Parathyroid adenoma (tissue), 2 donors: ENCODE measurements around the gene RNU5B-1.

Experiments used
- H2AFZ ChIP-seq: fragments of 300-600 bp; sonication (generic); one replicate; pipeline ENCODE4 v1.7.0; 2017; ENCODE audit warnings: antibody characterized with exemption, mild to moderate bottlenecking
- H3K27ac ChIP-seq: fragments of 300-600 bp; sonication (generic); one replicate; pipeline ENCODE4 v1.7.0; 2017
- H3K27me3 ChIP-seq: fragments of 300-600 bp; sonication (generic); one replicate; pipeline ENCODE4 v1.7.0; 2017; ENCODE audit warnings: low read length; ENCODE audit not compliant: control insufficient read depth, insufficient read depth
- H3K36me3 ChIP-seq: fragments of 300-600 bp; sonication (generic); one replicate; pipeline ENCODE4 v1.7.0; 2017; ENCODE audit warnings: low read length; ENCODE audit not compliant: control insufficient read depth, insufficient read depth
- H3K4me1 ChIP-seq: fragments of 300-600 bp; sonication (generic); one replicate; pipeline ENCODE4 v1.7.0; 2017; ENCODE audit warnings: control low read depth
- H3K4me2 ChIP-seq: fragments of 300-600 bp; sonication (generic); one replicate; pipeline ENCODE4 v1.7.0; 2017; ENCODE audit warnings: low read length
- H3K4me3 ChIP-seq: fragments of 300-600 bp; sonication (generic); one replicate; pipeline ENCODE4 v1.7.0; 2017; ENCODE audit warnings: low read depth, low read length
- H3K79me2 ChIP-seq: fragments of 300-600 bp; sonication (generic); one replicate; pipeline ENCODE4 v1.7.0; 2017; ENCODE audit warnings: control low read depth
- H3K9ac ChIP-seq: fragments of 300-600 bp; sonication (generic); one replicate; pipeline ENCODE4 v1.7.0; 2017; ENCODE audit warnings: mild to moderate bottlenecking
- H3K9me3 ChIP-seq: fragments of 300-600 bp; sonication (generic); one replicate; pipeline ENCODE4 v1.7.0; 2017; ENCODE audit warnings: low read length; ENCODE audit not compliant: control insufficient read depth
- TF ChIP-seq, protein P1 (sequence below): fragments of 300-600 bp; sonication (generic); IDR thresholded peaks from one replicate; pipeline ENCODE4 v1.7.0; 2017; ENCODE audit warnings: antibody characterized with exemption, mild to moderate bottlenecking
- donor health status: primary hyperparathyroidism.

Gene RNU5B-1

DNA sequence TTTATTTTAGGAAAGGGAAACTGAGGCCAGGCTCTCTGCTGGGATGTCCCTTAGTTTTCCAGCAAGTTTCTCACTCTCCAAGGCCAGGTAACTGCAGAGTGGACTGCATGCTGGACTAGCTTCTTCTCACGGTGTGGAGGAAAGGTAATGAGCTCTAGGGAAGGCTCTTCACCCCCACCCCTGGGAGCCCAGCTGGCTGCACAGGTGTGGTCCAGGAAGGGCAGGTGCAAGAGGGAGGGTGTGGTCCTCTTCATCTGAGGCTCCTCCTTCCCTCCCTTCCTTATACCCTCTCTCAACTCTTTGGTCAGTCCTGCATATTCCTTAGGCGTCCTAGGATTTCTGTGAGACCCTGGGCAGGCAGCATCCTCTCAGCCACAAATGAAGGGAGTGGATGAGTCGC, 33.9 kb downstream of the RNU5B-1 start:
- Histone ChIP-seq H3K9ac (no peak overlapping the region), H3K27ac (no peak overlapping the region), H3K4me1 (no peaks in the 10 kb centered on the region), H3K9me3 (no peaks in the 10 kb centered on the region), H3K79me2 (no peaks in the 10 kb centered on the region), H2AFZ (no peak overlapping the region), H3K27me3 (no peaks in the 10 kb centered on the region), H3K4me3 (no peak overlapping the region), H3K36me3 (no peaks in the 10 kb centered on the region), H3K4me2 (no peak overlapping the region)
- TF ChIP-seq, protein P1, sequence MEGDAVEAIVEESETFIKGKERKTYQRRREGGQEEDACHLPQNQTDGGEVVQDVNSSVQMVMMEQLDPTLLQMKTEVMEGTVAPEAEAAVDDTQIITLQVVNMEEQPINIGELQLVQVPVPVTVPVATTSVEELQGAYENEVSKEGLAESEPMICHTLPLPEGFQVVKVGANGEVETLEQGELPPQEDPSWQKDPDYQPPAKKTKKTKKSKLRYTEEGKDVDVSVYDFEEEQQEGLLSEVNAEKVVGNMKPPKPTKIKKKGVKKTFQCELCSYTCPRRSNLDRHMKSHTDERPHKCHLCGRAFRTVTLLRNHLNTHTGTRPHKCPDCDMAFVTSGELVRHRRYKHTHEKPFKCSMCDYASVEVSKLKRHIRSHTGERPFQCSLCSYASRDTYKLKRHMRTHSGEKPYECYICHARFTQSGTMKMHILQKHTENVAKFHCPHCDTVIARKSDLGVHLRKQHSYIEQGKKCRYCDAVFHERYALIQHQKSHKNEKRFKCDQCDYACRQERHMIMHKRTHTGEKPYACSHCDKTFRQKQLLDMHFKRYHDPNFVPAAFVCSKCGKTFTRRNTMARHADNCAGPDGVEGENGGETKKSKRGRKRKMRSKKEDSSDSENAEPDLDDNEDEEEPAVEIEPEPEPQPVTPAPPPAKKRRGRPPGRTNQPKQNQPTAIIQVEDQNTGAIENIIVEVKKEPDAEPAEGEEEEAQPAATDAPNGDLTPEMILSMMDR: no peak

DNA sequence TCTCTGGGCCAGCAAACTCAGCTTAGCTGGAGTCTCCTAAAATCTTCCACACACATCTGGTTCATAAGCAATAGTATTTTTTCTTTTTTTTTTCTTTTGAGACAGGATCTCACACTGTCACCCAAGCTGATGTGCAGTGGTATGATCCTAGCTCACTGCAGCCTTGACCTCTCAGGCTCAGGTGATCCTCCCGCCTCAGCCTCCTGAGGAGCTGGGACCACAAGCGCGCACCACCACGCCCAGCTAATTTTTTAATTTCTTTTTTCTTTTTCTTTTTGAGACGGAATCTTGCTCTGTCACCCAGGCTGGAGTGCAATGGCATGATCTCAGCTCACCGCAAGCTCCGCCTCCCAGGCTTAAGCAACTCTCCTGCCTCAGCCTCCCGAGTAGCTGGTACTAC, 34.3 kb downstream of the RNU5B-1 start:
- H3K4me2 ChIP-seq: no peak overlapping the region
- H3K4me1 ChIP-seq: no peaks in the 10 kb centered on the region
- no peaks in the 10 kb centered on the region for H3K9me3 ChIP-seq
- no peak overlapping the region for H2AFZ ChIP-seq
- no peaks in the 10 kb centered on the region for H3K27me3 ChIP-seq
- no peak overlapping the region for H3K27ac ChIP-seq
- TF ChIP-seq, protein P1: no peak
- H3K4me3 ChIP-seq: no peak overlapping the region
- no peak overlapping the region for H3K9ac ChIP-seq
- no peaks in the 10 kb centered on the region for H3K79me2 ChIP-seq
- H3K36me3 ChIP-seq: no peaks in the 10 kb centered on the region

DNA sequence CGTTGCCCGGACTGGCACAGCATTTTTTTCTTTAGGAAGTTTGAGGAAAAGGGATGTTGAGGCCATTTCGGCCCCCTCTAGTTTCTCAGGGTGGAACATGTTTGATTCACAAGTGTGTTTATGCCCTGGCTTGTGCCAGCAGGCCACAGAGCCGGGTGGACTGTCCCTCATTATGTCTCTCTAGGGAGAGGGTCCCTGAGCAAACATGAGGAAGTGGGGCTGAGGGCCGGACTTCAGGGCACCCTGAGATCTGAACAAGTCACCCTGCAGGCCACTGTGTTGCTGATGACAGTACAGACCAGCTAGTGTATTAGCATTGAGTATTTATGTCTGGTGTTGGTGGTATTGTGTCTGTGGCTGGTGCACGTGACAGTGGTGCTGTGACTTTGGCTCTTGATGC, 34.9 kb downstream of the RNU5B-1 start:
- TF ChIP-seq, protein P1: no peak
- Histone ChIP-seq H3K4me1 (no peaks in the 10 kb centered on the region), H2AFZ (no peak overlapping the region), H3K27ac (no peak overlapping the region), H3K36me3 (no peaks in the 10 kb centered on the region), H3K4me2 (no peak overlapping the region), H3K4me3 (no peak overlapping the region), H3K9ac (no peak overlapping the region), H3K79me2 (no peaks in the 10 kb centered on the region), H3K27me3 (no peaks in the 10 kb centered on the region), H3K9me3 (no peaks in the 10 kb centered on the region)

DNA sequence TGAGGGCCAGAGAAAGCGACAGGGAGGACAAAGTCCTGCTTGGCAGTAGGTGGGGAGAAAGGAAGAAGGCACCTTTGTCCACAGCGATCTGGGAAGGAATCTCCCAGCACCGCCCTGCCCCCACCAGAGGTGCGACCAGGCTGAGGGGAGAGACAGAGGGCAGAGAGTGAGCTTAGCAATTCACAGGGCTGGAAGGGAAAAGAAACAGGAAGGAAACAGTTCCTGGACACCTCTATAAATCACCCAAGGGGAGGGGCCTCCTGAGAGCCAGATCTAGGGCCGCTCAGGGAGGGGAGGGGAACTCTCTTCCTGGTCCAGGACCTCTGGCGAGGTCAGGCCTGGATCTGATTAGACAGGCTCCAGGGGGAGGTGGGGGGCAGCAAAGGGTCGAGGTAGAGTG, 35.4 kb downstream of the RNU5B-1 start:
- no peaks in the 10 kb centered on the region for H3K79me2 ChIP-seq
- H3K27me3 ChIP-seq: no peaks in the 10 kb centered on the region
- H3K4me3 ChIP-seq: no peak overlapping the region
- TF ChIP-seq, protein P1: no peak
- no peak overlapping the region for H2AFZ ChIP-seq
- no peaks in the 10 kb centered on the region for H3K36me3 ChIP-seq
- no peaks in the 10 kb centered on the region for H3K4me1 ChIP-seq
- H3K27ac ChIP-seq: no peak overlapping the region
- H3K4me2 ChIP-seq: no peak overlapping the region
- H3K9ac ChIP-seq: no peak overlapping the region
- H3K9me3 ChIP-seq: no peaks in the 10 kb centered on the region

DNA sequence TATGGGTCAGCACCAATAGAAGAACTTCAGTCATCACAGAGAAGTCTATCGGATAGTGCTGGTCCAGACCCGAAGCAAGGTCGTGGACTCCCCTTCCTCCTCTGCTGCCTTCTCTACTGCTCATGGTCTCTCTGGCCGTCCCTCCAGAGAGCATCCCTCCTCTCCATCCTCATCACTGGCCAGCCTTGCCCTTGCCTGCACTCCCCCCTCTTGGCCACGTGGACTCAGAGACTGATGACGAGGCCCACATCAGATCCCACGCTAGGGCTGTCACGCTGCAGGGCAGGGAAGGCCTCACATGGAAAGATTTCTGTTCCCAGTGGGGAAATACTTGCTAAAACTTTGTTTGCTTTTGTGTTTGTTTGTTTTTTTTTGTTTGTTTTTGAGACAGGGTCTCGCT, 38.0 kb downstream of the RNU5B-1 start:
- Histone ChIP-seq H3K36me3 (no peaks in the 10 kb centered on the region), H3K79me2 (no peaks in the 10 kb centered on the region), H3K4me1 (no peaks in the 10 kb centered on the region), H3K9me3 (no peaks in the 10 kb centered on the region), H3K4me2 (no peak overlapping the region), H2AFZ (no peak overlapping the region), H3K27ac (no peak overlapping the region), H3K9ac (no peak overlapping the region), H3K27me3 (no peaks in the 10 kb centered on the region), H3K4me3 (no peak overlapping the region)
- TF ChIP-seq, protein P1: no peak
